ENCODE measurements around the gene C11orf21. TPM values are rescaled to one million over a fixed set of nuclear protein-coding genes. Genes with fewer than 3 reads are reported as not detected.

Gene C11orf21
- total and polyA plus RNA-seq, 2 experiments from 2014 or later: not detected

DNA sequence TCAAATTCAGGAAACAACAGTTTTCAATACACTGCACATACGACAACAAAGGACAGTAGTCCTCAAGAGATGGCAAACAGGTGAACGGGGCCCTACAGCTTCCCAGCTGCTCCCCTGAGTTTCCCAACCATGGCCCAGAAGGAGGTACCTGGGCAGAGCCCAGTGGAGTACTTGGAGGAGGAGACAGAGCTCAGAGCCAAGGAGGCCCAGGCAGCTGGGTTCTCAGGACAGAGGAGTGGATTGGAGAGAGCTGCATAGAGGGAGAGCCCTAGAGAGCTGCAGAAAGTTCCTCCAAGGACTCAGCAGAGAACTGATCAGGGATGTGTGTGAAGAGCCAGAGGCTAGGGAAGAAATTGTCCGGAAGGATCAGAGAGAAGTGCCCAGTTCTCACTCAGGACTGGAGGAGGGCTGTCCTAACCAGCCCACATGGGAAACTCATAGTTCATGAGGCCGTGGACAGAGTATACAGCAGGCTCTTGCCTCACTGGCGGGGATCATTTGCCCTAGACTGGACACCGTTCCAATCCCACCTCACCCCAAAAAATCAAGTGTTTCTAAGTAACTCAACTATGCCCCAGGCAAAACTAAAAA is 23.7 kb downstream of the C11orf21 start:
- Histone ChIP-seq H3K4me1 (ENCODE audit: insufficient read depth) (no peaks in the 10 kb centered on the region), H3K36me3 (ENCODE audit: low read depth) (no peaks in the 10 kb centered on the region), H3K79me2 (ENCODE audit: insufficient read depth) (no peaks in the 10 kb centered on the region), H4K20me1 (ENCODE audit: insufficient read depth) (no peaks in the 10 kb centered on the region), H2AFZ (no peak overlapping the region), H3K4me3 (no peak overlapping the region), H3K4me2 (ENCODE audit: unreplicated experiment) (no peak overlapping the region), H3K27me3 (replicated peaks; ENCODE audit: insufficient read depth) (peaks cover 65% of the 10 kb centered on the region), H3K9me3 (ENCODE audit: low read depth) (no peaks in the 10 kb centered on the region), H3K27ac (no peak overlapping the region), H3K9ac (no peak overlapping the region), H3K9me2 (ENCODE audit: insufficient read depth) (no peaks in the 10 kb centered on the region), H3F3A (ENCODE audit: insufficient read depth) (no peaks in the 10 kb centered on the region)
- 25 to 35% methylated on average over 6 of the region's 6 CpGs for WGBS, 2 experiments (ENCODE audit: low coverage in 1 of 2, low lambda C conversion rate in 2 of 2, missing lambda C conversion rate in 2 of 2)
- in situ Hi-C loops (cut with MboI): loop anchor here (25.0 kb wide), 1 partner anchor 91 kb away; no protein-coding TSS in a partner anchor
- no peak for TF ChIP-seq EZH2 (IDR thresholded peaks at IDR 0.05; ENCODE audit: insufficient read depth, poor library complexity, severe bottlenecking)
- no peak for TF ChIP-seq EZH2phosphoT487 (IDR thresholded peaks at IDR 0.05; ENCODE audit: insufficient read depth, low read depth)
- DNase-seq: no peak

- DNase-seq: no peak
- Histone ChIP-seq H3K27me3 (replicated peaks; ENCODE audit: insufficient read depth) (peaks cover 62% of the 10 kb centered on the region), H4K20me1 (ENCODE audit: insufficient read depth) (no peaks in the 10 kb centered on the region), H3K4me1 (ENCODE audit: insufficient read depth) (no peaks in the 10 kb centered on the region), H3K4me2 (ENCODE audit: unreplicated experiment) (no peak overlapping the region), H3K9me2 (ENCODE audit: insufficient read depth) (no peaks in the 10 kb centered on the region), H3K36me3 (ENCODE audit: low read depth) (no peaks in the 10 kb centered on the region), H3K27ac (no peak overlapping the region), H3K79me2 (ENCODE audit: insufficient read depth) (no peaks in the 10 kb centered on the region), H3K9ac (no peak overlapping the region), H3F3A (ENCODE audit: insufficient read depth) (no peaks in the 10 kb centered on the region), H3K9me3 (ENCODE audit: low read depth) (no peaks in the 10 kb centered on the region), H2AFZ (no peak overlapping the region), H3K4me3 (no peak overlapping the region)
- WGBS, 2 experiments (ENCODE audit: low coverage in 1 of 2, low lambda C conversion rate in 2 of 2, missing lambda C conversion rate in 2 of 2): 27 to 34% methylated on average over 6 of the region's 6 CpGs
- no peak for TF ChIP-seq EZH2 (IDR thresholded peaks at IDR 0.05; ENCODE audit: insufficient read depth, poor library complexity, severe bottlenecking)
- TF ChIP-seq EZH2phosphoT487 (IDR thresholded peaks at IDR 0.05; ENCODE audit: insufficient read depth, low read depth): no peak
- in situ Hi-C loops (cut with MboI): loop anchor here (25.0 kb wide), 1 partner anchor 90 kb away; no protein-coding TSS in a partner anchor
Observed at GRCh38 chr11:2277008-2277346, 24.7 kb downstream of the C11orf21 start.

DNA sequence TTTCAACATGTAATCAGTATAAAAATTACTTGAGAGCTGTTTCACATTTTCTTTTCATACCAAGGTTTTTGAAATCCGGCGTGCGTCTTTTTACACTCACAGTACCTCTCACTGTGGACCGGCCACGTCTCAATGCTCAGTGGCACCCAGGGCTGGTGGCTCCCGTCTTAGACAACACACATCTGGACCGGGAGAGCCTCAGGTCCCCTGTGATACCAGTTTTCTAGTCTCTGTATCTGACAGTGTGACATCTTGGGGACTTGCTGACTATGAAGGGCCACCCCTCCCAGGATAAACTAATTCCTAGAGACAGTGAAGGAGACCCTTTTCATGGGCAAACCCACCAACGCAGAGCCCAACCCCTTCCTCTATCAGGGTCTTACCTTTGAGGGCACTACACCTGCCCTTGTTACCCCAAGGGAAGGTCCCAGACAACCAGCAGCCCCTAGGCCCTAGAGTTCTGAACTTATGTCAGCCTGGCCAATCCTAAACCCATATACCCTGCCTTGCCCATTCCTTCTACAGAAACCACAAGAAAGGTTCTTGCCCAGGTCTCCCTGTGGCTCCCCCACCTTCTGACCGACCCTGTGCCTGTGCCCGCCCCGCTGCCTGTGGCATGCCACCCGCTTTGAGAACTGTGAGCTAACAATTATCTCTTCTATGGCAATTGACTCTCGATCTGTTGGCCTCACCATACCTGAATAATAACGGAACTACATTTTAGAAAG is 25.3 kb downstream of the C11orf21 start:
- DNase-seq: no peak
- Histone ChIP-seq H3K4me2 (ENCODE audit: unreplicated experiment) (no peak overlapping the region), H3K79me2 (ENCODE audit: insufficient read depth) (no peaks in the 10 kb centered on the region), H2AFZ (no peak overlapping the region), H3K27me3 (replicated peaks; ENCODE audit: insufficient read depth) (peaks cover 64% of the 10 kb centered on the region), H3K36me3 (ENCODE audit: low read depth) (no peaks in the 10 kb centered on the region), H3K27ac (no peak overlapping the region), H4K20me1 (ENCODE audit: insufficient read depth) (no peaks in the 10 kb centered on the region), H3F3A (ENCODE audit: insufficient read depth) (no peaks in the 10 kb centered on the region), H3K4me1 (ENCODE audit: insufficient read depth) (no peaks in the 10 kb centered on the region), H3K4me3 (no peak overlapping the region), H3K9me2 (ENCODE audit: insufficient read depth) (no peaks in the 10 kb centered on the region), H3K9ac (no peak overlapping the region), H3K9me3 (ENCODE audit: low read depth) (no peaks in the 10 kb centered on the region)
- no peak for TF ChIP-seq EZH2phosphoT487 (IDR thresholded peaks at IDR 0.05; ENCODE audit: insufficient read depth, low read depth)
- no peak for TF ChIP-seq EZH2 (IDR thresholded peaks at IDR 0.05; ENCODE audit: insufficient read depth, poor library complexity, severe bottlenecking)
- in situ Hi-C loops (cut with MboI): loop anchor here (25.0 kb wide), 1 partner anchor 89 kb away; no protein-coding TSS in a partner anchor
- 58 to 59% methylated on average over 14 of the region's 14 CpGs for WGBS, 2 experiments (ENCODE audit: low coverage in 1 of 2, low lambda C conversion rate in 2 of 2, missing lambda C conversion rate in 2 of 2)

DNA sequence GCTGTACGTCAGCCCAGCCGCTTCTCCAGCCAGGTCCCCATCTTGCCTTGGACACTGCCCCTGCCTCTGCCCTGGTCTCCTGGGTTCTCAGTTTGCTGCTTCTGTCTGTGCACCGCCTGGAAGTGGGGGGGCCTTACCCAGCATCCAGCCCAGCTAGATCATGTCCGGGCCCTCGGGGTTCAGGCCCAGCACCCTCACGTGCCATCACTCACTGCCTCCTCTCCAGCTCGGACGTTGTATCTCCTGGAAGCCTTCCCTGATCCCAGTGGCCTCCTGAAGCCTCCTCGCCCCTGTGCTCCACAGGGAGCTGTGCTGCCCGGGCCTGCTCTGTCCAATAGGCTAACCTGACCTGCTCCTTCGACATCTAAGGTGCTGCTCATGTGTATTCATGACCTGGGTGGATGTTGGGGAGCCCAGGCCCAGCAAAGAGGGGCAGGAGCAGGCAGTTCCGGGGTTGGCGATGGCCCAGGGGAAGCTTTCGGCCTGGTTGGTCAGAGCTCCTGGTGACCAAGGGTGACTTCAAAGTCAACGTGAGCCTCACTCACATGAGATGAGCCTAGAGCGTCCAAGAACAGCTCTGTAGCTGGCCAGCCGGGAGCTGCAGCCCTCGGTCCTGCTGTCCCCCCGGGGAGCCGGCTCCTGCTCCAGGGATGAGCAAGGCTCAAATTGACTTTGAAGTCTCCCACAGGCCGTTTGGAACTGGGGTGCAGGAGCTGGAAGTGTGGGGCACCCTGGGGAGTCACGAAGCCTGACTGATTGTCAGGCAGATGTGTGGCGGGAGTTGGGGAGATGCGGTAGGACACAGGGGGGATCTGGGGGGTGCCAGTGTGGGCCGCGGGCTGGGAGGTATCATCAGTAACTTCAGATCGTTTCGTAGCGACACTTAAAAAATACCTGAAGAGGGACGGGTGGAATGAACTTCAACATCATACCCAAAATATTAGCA is 26.1 kb downstream of the C11orf21 start:
- peaks cover 69% of the 10 kb centered on the region for H3K27me3 ChIP-seq (replicated peaks; ENCODE audit: insufficient read depth)
- no peaks in the 10 kb centered on the region for H3K36me3 ChIP-seq (ENCODE audit: low read depth)
- in situ Hi-C loops (cut with MboI): loop anchor here (25.0 kb wide), 1 partner anchor 88 kb away; no protein-coding TSS in a partner anchor
- no peaks in the 10 kb centered on the region for H3K9me2 ChIP-seq (ENCODE audit: insufficient read depth)
- TF ChIP-seq EZH2 (IDR thresholded peaks at IDR 0.05; ENCODE audit: insufficient read depth, poor library complexity, severe bottlenecking): no peak
- no peak for TF ChIP-seq EZH2phosphoT487 (IDR thresholded peaks at IDR 0.05; ENCODE audit: insufficient read depth, low read depth)
- no peaks in the 10 kb centered on the region for H3K4me1 ChIP-seq (ENCODE audit: insufficient read depth)
- H3F3A ChIP-seq (ENCODE audit: insufficient read depth): no peaks in the 10 kb centered on the region
- H3K9ac ChIP-seq: no peak overlapping the region
- 59 to 65% methylated on average over 29 to 30 of the region's 30 CpGs for WGBS, 2 experiments (ENCODE audit: low coverage in 1 of 2, low lambda C conversion rate in 2 of 2, missing lambda C conversion rate in 2 of 2)
- no peak overlapping the region for H3K4me2 ChIP-seq (ENCODE audit: unreplicated experiment)
- no peaks in the 10 kb centered on the region for H3K9me3 ChIP-seq (ENCODE audit: low read depth)
- H4K20me1 ChIP-seq (ENCODE audit: insufficient read depth): no peaks in the 10 kb centered on the region
- no peak overlapping the region for H3K27ac ChIP-seq
- no peak for DNase-seq
- no peak overlapping the region for H2AFZ ChIP-seq
- no peaks in the 10 kb centered on the region for H3K79me2 ChIP-seq (ENCODE audit: insufficient read depth)
- no peak overlapping the region for H3K4me3 ChIP-seq

Data from GM23248 (cell line).